Sigmoid colon (tissue), 7 donors: Measurements from ENCODE around the gene ATXN7L3. TPM values are rescaled to one million over a fixed set of nuclear protein-coding genes. Genes with fewer than 3 reads are reported as not detected.

Experiments
- DNase-seq: peaks from one replicate; pipeline ENCODE4 v3.0.0-alpha.2; 2019
- H3K27ac ChIP-seq, 4 donors: fragments of 200-600 bp; sonication (generic); one replicate each; pipeline ENCODE4 v1.5.1; 2016 to 2019; ENCODE audit warnings: mild to moderate bottlenecking in 1 of 4
- H3K27me3 ChIP-seq, 3 donors: fragments of 200-600 bp; sonication (generic); one replicate each; pipeline ENCODE4 v1.5.1; 2019; ENCODE audit warnings: mild to moderate bottlenecking in 1 of 3
- H3K36me3 ChIP-seq, 4 donors: fragments of 200-600 bp; sonication (generic); one replicate each; pipeline ENCODE4 v1.5.1; 2016 to 2019
- H3K4me1 ChIP-seq, 4 donors: fragments of 200-600 bp; sonication (generic); one replicate each; pipeline ENCODE4 v1.5.1; 2017 to 2019
- H3K4me3 ChIP-seq, 4 donors: fragments of 200-600 bp; sonication (generic); one replicate each; pipeline ENCODE4 v1.5.1; 2017 to 2019; ENCODE audit warnings: mild to moderate bottlenecking in 2 of 4, moderate library complexity in 1 of 4
- H3K9me3 ChIP-seq, 4 donors: fragments of 200-600 bp in 3 of 4; sonication (generic) in 3 of 4; one replicate each; pipeline versions ENCODE4 v1.5.1 to v1.6.1; 2013 to 2019
- CTCF ChIP-seq, 4 experiments: fragments of 450-650 bp in 3 of 4; fragments of 200-600 bp in 1 of 4; IDR thresholded peaks; one replicate each; pipeline ENCODE4 v1.5.1; 2016 to 2019; ENCODE audit warnings: antibody characterized with exemption in 4 of 4, mild to moderate bottlenecking in 3 of 4, moderate library complexity in 2 of 4
- EP300 ChIP-seq, 4 donors: sonication (generic); formaldehyde crosslinking; IDR thresholded peaks; one replicate each; pipeline ENCODE4 v1.6.1; 2017; ENCODE audit warnings: antibody characterized with exemption in 4 of 4
- POLR2A ChIP-seq, 2 donors: fragments of 450-650 bp; IDR thresholded peaks; one replicate each; pipeline ENCODE4 v1.6.1; 2016; ENCODE audit warnings: antibody characterized with exemption in 2 of 2, mild to moderate bottlenecking in 2 of 2, moderate library complexity in 2 of 2
- POLR2AphosphoS5 ChIP-seq, 4 donors: sonication (generic); formaldehyde crosslinking; IDR thresholded peaks; one replicate each; pipeline ENCODE4 v1.6.1; 2017; ENCODE audit warnings: antibody characterized with exemption in 4 of 4
- WGBS, 2 donors: extraction: QIAGEN DNeasy Blood & Tissue Kit; methylation state at CpG; one replicate each; pipeline ENCODE4 v1.1.7; 2013; 5-methylcytosine and 5-hydroxymethylcytosine counted together
- intact Hi-C: fragments of 100-400 bp; cut with DNase I; formaldehyde crosslinking; loops from one replicate; pipeline ENCODE4 v1.15.1; 2023
- polyA plus RNA-seq, 3 donors: library from polyadenylated mRNA; stranded (reverse); fragments of 200-250 nt; gene quantifications; one replicate each; pipeline ENCODE4 v1.2.3, GENCODE V29; 2013
- total RNA-seq, 4 donors: library from RNA; depleted of rRNA; stranded (reverse); fragments of >200 nt; gene quantifications; one replicate each; pipeline ENCODE4 v1.1.0, GENCODE V29; 2016
- donor health status: healthy with polysubstance abuse.
- donor health status: Bipolar disorder and iron deficiency.
- donor health status: healthy.

Gene ATXN7L3
- total and polyA plus RNA-seq, 7 donors = 26.4 to 59.8 (median 36.6) TPM

- Histone ChIP-seq H3K9me3 (no peaks in the 10 kb centered on the region), H3K36me3 (peaks cover 8 to 47% (median 36%) of the 10 kb centered on the region in 4 donors), H3K4me1 (peaks cover 0 to 41% (median 18%) of the 10 kb centered on the region in 4 donors), H3K4me3 (no peak overlapping the region), H3K27me3 (no peaks in the 10 kb centered on the region), H3K27ac (no peak overlapping the region)
- 85 to 93% methylated on average over 6 of the region's 6 CpGs for WGBS, 2 donors
- TF ChIP-seq POLR2AphosphoS5 (IDR thresholded peaks at IDR 0.05) = no peak
- TF ChIP-seq EP300 (IDR thresholded peaks at IDR 0.05) = no peak
- TF ChIP-seq POLR2A (IDR thresholded peaks at IDR 0.05) = no peak
- TF ChIP-seq CTCF (IDR thresholded peaks at IDR 0.05) = no peak
- intact Hi-C loops = no loop called here
- no peak for DNase-seq
These were observed 7.1 kb upstream of the ATXN7L3 start for GRCh38 chr17:44206825-44207155.

GRCh38 chr17:44205962-44206824, 6.5 kb upstream of the ATXN7L3 start:
- no peak overlapping the region for H3K4me3 ChIP-seq
- no peak for DNase-seq
- no peak for TF ChIP-seq CTCF (IDR thresholded peaks at IDR 0.05)
- H3K36me3 ChIP-seq = peaks cover 8 to 41% (median 33%) of the 10 kb centered on the region in 4 donors
- peak overlapping the region in 1 of 4 donors; percentile 17 for H3K27ac ChIP-seq
- no peaks in the 10 kb centered on the region for H3K9me3 ChIP-seq
- intact Hi-C loops = no loop called here
- H3K4me1 ChIP-seq = peaks cover 0 to 38% (median 18%) of the 10 kb centered on the region in 4 donors
- 57 to 69% methylated on average over 13 of the region's 13 CpGs for WGBS, 2 donors
- H3K27me3 ChIP-seq = no peaks in the 10 kb centered on the region

- peaks cover 8 to 30% (median 28%) of the 10 kb centered on the region in 4 donors for H3K36me3 ChIP-seq
- WGBS, 2 donors = 56 to 65% methylated on average over 5 of the region's 5 CpGs
- H3K27ac ChIP-seq = no peak overlapping the region
- H3K4me1 ChIP-seq = peaks cover 0 to 30% (median 10%) of the 10 kb centered on the region in 4 donors
- H3K4me3 ChIP-seq = no peak overlapping the region
- TF ChIP-seq POLR2AphosphoS5 (IDR thresholded peaks at IDR 0.05) (peak in 1 of 4 donors; percentile 5), POLR2A (IDR thresholded peaks at IDR 0.05) (no peak)
- H3K27me3 ChIP-seq = no peaks in the 10 kb centered on the region
- intact Hi-C loops = no loop called here
- H3K9me3 ChIP-seq = no peaks in the 10 kb centered on the region
- DNase-seq = no peak
These were observed 4.8 kb upstream of the ATXN7L3 start for GRCh38 chr17:44204441-44204882.

- Histone ChIP-seq H3K27me3 (no peaks in the 10 kb centered on the region), H3K9me3 (no peaks in the 10 kb centered on the region), H3K36me3 (peaks cover 8 to 24% (median 22%) of the 10 kb centered on the region in 4 donors), H3K4me3 (no peak overlapping the region), H3K4me1 (peaks cover 0 to 30% (median 10%) of the 10 kb centered on the region in 4 donors), H3K27ac (no peak overlapping the region)
- no peak for DNase-seq
- no peak for TF ChIP-seq EP300 (IDR thresholded peaks at IDR 0.05)
- TF ChIP-seq CTCF (IDR thresholded peaks at IDR 0.05) = peak; percentile 29 to 57 (median 50)
- intact Hi-C loops = no loop called here
- WGBS, 2 donors = 57 to 62% methylated on average over 9 of the region's 9 CpGs
These were observed 4.2 kb upstream of the ATXN7L3 start for GRCh38 chr17:44203731-44204440.

GRCh38 chr17:44202756-44203155, 3.1 kb upstream of the ATXN7L3 start:
- H3K27me3 ChIP-seq = no peaks in the 10 kb centered on the region
- peaks cover 0 to 39% (median 19%) of the 10 kb centered on the region in 4 donors for H3K4me1 ChIP-seq
- H3K4me3 ChIP-seq = no peak overlapping the region
- no peaks in the 10 kb centered on the region for H3K9me3 ChIP-seq
- peaks cover 0 to 14% (median 13%) of the 10 kb centered on the region in 4 donors for H3K36me3 ChIP-seq
- intact Hi-C loops = no loop called here
- H3K27ac ChIP-seq = no peak overlapping the region
- TF ChIP-seq POLR2A (IDR thresholded peaks at IDR 0.05) (no peak), POLR2AphosphoS5 (IDR thresholded peaks at IDR 0.05) (no peak)
- WGBS, 2 donors = 89% methylated on average over 4 of the region's 4 CpGs
- no peak for DNase-seq
